HG02588 (cell line): ENCODE data around the gene NADK2.

Experiments used
- ATAC-seq: cut with Tn5 transposase; IDR thresholded peaks from one replicate; pipeline ENCODE4 v1.9.1; 2021; ENCODE audit warnings: mild to moderate bottlenecking, moderate library complexity; ENCODE audit not compliant: unreplicated experiment

NADK2 gene

DNA sequence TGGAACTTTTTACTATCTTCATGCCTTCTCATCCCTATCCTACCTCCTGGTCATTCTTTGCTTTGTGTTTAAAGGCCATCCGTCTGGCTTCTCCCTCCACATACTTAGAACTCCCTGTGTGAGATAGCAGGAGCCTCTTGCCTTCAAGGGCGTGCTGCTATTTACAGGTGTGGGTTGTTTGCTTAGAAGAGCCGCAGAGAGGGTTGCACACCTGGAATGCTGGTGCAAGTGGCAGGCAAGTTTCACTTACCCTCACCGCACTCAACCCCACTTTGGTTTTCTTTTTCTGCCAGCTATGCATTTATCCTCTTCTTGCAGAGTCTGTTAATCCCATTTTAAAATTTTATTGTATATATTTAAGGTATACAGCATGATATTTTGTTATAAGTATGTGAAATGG, 77.3 kb downstream of the NADK2 start:
- ATAC-seq, result no peak

GRCh38 chr5:36162810-36163486, 78.8 kb downstream of the NADK2 start:
- ATAC-seq, result no peak

DNA sequence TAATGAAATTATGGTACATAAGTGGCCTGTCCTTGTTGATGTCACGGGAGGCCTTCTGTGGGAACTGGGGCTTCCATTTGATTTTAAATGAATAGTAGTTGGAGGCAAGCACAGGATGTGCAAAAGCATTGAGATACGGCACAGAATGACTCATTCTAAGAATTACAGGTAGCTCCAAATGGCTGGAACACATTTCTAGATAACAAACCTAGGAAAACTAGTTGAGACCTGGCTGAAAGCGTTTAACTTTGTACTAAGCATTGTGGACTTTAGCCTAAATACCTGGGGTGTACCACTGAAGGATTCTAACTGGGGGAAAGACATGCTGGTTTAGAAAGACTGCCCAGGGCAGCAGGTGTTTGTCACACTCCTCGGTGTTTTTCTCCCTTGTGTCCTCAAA, 80.4 kb downstream of the NADK2 start:
- ATAC-seq, result no peak

DNA sequence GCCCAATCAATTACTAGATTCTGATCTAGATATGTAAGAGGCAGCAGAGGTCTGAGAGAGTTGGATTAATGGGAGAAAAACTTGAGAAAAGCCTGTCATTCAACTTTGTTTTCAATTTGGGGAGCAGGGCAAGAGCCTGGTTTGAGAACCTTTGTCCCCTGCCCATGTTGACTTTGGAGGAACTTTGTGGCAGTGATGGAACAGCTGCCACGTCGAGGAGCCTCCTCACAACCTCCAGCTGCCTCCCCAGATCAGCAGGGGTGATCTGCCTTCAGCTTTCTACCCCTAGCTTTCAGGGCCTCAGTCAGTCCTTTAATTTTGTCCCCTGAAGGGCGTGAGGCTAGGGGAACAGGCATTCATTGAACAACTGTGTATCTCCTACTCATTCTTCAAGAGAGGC, 81.1 kb downstream of the NADK2 start:
- ATAC-seq, result no peak

DNA sequence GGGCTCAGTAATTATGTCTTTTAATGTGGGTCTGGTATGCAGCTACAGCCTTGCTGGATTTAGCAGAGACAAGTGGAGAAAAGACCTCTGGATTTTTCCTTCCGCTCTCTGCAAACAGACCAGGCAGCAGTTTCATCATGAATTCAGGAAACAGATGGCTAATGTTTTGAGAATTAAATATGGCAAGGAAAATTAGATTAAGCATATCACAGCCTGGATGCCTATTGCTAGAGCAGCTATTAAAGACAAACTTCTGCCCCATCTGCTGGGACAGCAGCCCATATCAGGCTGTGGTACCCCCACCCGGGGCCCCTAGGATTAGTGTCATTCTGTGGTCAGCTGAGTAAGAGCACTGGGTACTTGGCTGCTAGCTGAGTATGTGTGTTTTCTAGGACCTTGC, 83.6 kb downstream of the NADK2 start:
- no peak for ATAC-seq

GRCh38 chr5:36156619-36157018, 85.1 kb downstream of the NADK2 start:
- no peak for ATAC-seq

- no peak for ATAC-seq
Measured at GRCh38 chr5:36156121-36156601, 85.6 kb downstream of the NADK2 start.

GRCh38 chr5:36155291-36155690, 86.4 kb downstream of the NADK2 start:
- no peak for ATAC-seq

DNA sequence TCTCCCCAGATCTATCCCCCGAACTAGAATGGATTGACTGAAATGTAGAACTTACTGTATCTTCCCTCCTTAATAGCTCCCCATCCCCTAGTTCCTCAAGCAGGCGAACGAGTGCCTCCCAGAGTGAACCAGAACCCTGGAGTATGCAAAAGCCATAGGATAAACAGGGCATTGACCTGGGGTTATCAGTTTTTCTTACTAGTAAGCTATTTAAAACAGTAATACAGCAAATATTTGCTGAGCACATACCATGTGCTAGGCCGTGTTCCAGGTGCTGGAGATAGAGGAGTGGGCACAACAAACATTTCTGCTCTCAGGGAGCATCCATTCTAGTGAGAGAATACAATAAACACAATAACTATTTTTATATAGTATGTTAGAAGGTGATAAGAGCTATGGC, 88.0 kb downstream of the NADK2 start:
- ATAC-seq, result no peak

GRCh38 chr5:36153298-36153677, 88.4 kb downstream of the NADK2 start:
- ATAC-seq, result no peak

DNA sequence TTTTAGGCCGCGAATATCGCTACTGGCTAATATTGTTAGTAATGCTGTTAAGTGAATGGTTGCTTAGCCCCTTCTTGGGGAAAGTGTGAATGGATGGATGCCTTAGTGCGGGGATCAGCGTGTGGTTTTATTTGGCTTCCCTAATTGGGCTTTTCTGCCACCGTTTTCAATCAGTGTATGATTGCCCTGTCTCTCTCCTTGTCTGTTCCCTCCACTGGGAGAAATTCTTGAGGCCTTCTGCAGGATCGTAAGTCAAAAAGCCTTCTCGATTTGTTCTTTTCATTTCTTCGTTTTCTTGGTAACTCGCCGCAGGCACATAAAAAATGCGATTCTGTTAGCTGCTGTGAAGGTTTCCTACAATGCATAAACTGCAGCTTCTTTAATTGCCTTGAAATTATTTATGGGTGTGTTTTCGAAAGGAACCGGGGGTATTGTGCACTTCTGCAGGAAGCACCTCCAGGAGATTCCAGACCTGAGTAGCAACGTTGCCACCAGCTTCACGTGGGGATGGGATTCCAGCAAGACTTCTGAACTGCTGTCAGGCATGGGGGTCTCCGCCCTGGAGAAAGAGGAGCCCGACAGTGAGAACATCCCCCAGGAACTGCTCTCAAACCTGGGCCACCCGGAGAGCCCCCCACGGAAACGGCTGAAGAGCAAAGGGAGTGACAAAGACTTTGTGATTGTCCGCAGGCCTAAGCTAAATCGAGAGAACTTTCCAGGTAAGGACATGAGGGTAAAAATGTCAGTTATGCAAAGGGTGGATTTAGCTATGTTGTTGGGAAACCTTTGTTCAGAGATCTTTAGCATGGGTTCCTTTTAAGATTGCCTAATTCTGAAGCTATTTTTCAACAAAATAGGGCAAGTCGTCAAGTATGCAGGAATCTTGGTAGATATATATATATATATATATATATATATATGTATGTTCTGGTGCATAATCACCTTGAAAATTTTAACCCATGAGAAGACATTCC, 89.1 kb downstream of the NADK2 start:
- ATAC-seq, result no peak

DNA sequence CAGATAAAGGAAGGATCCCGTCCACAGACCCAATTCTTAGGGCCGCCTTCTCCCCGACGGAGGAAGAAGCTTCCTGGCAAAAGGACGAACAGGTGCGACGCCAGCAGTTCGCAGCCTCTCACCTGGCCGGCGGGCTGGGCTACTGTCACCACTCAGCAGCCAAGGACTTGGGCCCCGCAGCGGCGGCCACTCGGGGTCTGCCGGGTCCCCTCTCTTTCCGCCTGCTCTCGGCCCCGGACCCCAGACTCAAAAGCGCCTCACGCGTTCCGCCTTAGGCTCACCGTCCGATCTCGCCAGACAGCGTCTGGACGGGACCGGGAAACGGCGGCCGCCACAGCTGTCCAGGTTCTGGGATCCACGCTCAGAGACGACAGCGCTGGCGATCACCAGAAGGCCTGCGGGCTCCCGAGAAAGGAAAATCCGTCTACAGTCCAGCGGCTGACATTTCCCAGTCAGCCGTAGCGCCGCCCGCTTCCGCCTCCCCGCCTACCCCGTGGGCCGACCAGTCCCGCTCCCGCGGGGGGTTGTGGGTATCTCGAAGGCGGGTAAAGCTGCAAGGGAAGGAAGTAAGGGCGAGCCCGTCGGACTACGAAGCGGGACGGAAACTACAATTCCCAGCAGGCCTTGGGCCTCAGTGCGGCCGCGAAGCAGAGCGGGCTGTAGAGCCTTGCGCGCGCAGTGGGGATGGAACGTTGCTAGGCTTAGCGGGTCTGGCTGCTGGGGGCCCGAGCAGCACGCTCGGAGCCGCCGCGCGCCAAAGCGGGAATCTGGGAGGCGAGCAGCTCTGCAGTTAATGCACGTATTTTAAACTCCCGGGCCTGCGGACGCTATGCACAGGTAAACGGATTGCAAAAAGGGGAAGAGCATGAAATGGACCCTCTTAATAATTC, 90.0 kb downstream of the NADK2 start, which contains the start of the genes LMBRD2 and SKP2:
TSS of gene LMBRD2 (minus strand) at position 454 of the 890 bp plus-strand sequence. CDS start 8,538 bp downstream, outside the sequence.
TSS of gene SKP2 (plus strand) at position 678 of the 890 bp plus-strand sequence. CDS start at position 830, 152 bp downstream.
- peak; percentile 99 for ATAC-seq

GRCh38 chr5:36150676-36151433, 90.9 kb downstream of the NADK2 start:
- ATAC-seq, result no peak

DNA sequence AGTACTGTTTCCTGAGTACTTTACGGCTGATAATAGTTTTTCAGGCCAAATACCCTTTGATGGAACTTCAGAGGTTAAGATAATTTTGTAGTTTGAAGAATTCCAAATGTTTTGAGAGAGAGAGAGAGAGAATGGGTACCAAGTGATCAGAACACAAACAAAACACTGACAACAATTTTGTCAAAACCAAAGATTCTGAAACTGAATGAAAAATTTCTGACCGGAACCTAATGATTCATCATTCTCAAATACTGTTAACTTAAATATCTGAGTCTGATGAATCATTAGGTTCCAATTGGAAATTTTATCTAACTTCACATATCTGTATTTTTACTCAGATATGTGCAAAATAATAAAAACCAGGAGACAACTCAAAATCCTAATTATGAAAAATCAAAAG, 94.0 kb downstream of the NADK2 start:
- ATAC-seq, result no peak

DNA sequence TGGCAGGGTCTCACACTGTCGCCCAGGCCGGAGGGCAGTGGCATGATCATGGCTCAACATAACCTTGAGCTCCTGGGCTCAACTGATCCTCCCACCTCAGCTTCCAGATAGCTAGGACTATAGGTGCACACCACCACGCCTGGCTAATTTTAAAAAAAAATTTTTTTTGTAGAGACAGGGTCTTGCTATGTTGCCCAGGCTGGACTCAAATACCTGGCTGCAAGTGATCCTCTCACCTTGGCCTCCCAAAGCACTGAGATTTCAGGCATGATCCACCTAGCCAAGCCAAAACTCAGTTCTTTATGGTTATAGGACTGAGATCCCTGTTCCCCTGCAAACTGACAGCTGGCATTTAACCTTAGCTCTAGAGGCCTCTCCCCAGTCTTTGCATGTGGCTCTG, 95.3 kb downstream of the NADK2 start:
- ATAC-seq, result no peak

DNA sequence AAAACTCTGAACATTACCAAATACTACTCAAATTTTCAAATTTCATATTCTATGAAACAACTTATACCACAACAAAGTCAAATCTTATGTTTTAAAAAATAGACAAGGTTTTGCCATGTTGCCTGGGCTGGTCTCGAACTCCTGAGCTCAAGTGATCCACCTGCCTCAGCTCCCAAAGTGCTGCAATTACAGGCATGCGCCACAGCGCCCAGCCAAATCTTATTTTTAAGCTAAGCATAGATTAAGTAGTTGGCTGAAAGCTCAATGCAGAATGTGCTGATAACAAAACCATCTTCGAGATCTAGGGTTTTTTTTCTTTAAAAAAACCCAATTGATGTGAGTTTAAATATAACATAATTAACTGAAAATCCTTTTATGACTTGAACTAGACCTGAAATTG, 96.4 kb downstream of the NADK2 start:
- no peak for ATAC-seq
